GM12891 (cell line): ENCODE data around the gene SMIM5.

Experiments used
- POLR2A ChIP-seq: IDR thresholded peaks from 2 replicates; pipeline ENCODE4 v1.6.1; 2011; ENCODE audit warnings: low read depth, low read length, control low read depth
- TAF1 ChIP-seq: IDR thresholded peaks from 2 replicates; pipeline ENCODE4 v1.6.1; 2011; ENCODE audit warnings: low read depth, low read length, control low read depth

DNA sequence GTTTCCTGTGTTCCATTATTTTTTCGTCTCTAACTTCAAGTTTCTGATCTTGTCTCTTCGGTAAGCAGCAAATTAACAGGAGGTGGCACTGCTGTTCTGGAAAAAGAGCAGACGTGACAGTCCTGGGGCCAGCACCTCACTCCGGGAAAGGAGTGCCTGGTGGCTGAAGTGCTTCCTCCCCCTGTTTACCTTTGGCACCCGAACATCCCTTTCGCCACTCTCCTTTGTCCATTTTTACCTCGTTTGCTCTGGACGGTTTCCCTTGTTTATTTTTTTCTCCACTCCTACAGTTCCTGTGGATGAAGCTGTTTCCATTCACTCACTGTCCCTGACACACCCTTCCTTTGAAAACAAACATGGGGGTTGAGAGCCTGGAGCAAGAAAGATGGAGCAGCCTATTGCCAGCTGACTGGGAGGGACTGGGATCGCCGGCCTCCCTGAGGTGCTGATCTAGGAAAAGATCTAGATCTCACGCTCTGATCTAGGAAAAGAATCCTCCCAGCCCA is 46.5 kb downstream of the SMIM5 start:
- TF ChIP-seq TAF1 (no peak), POLR2A (no peak)
